ENCODE results near the gene MESD. TPM values are rescaled to one million over a fixed set of nuclear protein-coding genes. Genes with fewer than 3 reads are reported as not detected.
A peak's percentile ranks its signal among the peaks of the same experiment; 100 is the strongest.

MESD gene
- total RNA-seq, 1 experiment from 2014 or later = 47.3 TPM

DNA sequence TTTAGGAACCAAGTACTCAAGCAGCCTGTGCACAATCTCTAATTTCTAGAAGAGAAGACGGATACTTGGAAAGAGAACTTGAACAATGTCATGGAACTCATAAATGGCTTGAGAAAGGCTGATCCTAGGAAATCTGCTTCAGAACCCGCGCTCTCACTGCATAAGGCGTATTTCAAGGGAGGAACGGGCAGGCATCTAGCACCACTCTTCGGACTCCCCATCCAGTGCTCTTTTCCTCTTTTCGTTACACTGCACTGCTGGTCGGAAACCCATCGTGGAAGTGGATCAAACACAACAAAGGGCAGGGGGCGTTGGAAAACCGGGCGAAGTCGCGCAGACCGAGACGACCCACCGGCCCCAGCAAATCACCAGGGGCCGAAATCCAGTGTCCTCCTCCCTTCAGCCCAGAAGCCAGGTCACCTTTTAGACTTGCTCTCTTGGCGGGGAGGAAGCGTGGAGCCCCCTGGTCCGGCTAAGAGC lies 10.6 kb upstream of the MESD start:
- peaks cover 60% of the 10 kb centered on the region for H3K36me3 Mint-ChIP-seq (ENCODE audit: insufficient read depth, unreplicated experiment)
- peaks cover 32% of the 10 kb centered on the region for H3K4me1 Mint-ChIP-seq (ENCODE audit: low read depth, unreplicated experiment)
- BruUV-seq (replicated peaks) = TSS peak; percentile 88
- no peak for DNase-seq
- H3K27ac Mint-ChIP-seq (ENCODE audit: unreplicated experiment) = peak overlapping the region; percentile 98
- TF ChIP-seq, protein P1, sequence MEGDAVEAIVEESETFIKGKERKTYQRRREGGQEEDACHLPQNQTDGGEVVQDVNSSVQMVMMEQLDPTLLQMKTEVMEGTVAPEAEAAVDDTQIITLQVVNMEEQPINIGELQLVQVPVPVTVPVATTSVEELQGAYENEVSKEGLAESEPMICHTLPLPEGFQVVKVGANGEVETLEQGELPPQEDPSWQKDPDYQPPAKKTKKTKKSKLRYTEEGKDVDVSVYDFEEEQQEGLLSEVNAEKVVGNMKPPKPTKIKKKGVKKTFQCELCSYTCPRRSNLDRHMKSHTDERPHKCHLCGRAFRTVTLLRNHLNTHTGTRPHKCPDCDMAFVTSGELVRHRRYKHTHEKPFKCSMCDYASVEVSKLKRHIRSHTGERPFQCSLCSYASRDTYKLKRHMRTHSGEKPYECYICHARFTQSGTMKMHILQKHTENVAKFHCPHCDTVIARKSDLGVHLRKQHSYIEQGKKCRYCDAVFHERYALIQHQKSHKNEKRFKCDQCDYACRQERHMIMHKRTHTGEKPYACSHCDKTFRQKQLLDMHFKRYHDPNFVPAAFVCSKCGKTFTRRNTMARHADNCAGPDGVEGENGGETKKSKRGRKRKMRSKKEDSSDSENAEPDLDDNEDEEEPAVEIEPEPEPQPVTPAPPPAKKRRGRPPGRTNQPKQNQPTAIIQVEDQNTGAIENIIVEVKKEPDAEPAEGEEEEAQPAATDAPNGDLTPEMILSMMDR (IDR thresholded peaks at IDR 0.05; ENCODE audit: unreplicated experiment) = no peak
- no peaks in the 10 kb centered on the region for H3K27me3 Mint-ChIP-seq (ENCODE audit: unreplicated experiment)
- H3K4me3 Mint-ChIP-seq (ENCODE audit: low read depth, unreplicated experiment) = peak overlapping the region; percentile 93
- intact Hi-C loops (cut with micrococcal nuclease; ENCODE audit: unreplicated experiment) = loop anchor here (5.0 kb wide), 1 partner anchor 267 kb away; no protein-coding TSS in a partner anchor
- H3K9me3 Mint-ChIP-seq (ENCODE audit: low read depth, unreplicated experiment) = no peaks in the 10 kb centered on the region
- CTCF ChIA-PET = interaction anchor here (0.6 kb wide), 1 partner anchor 47 kb away, joined by 4 read pairs; no protein-coding TSS in a partner anchor

- peak overlapping the region; percentile 98 for H3K27ac Mint-ChIP-seq (ENCODE audit: unreplicated experiment)
- intact Hi-C loops (cut with micrococcal nuclease; ENCODE audit: unreplicated experiment) = loop anchor here (5.0 kb wide), 3 partner anchors 108 to 268 kb away; no protein-coding TSS in a partner anchor
- BruUV-seq (replicated peaks) = no TSS peak
- CTCF ChIA-PET = no interaction called here
- peaks cover 31% of the 10 kb centered on the region for H3K4me1 Mint-ChIP-seq (ENCODE audit: low read depth, unreplicated experiment)
- DNase-seq = peak; percentile 80
- TF ChIP-seq, protein P1 (IDR thresholded peaks at IDR 0.05; ENCODE audit: unreplicated experiment) = no peak
- no peaks in the 10 kb centered on the region for H3K9me3 Mint-ChIP-seq (ENCODE audit: low read depth, unreplicated experiment)
- H3K27me3 Mint-ChIP-seq (ENCODE audit: unreplicated experiment) = no peaks in the 10 kb centered on the region
- H3K36me3 Mint-ChIP-seq (ENCODE audit: insufficient read depth, unreplicated experiment) = peaks cover 54% of the 10 kb centered on the region
- peak overlapping the region; percentile 93 for H3K4me3 Mint-ChIP-seq (ENCODE audit: low read depth, unreplicated experiment)
Observed at GRCh38 chr15:80999623-81000036, 10.0 kb upstream of the MESD start.

DNA sequence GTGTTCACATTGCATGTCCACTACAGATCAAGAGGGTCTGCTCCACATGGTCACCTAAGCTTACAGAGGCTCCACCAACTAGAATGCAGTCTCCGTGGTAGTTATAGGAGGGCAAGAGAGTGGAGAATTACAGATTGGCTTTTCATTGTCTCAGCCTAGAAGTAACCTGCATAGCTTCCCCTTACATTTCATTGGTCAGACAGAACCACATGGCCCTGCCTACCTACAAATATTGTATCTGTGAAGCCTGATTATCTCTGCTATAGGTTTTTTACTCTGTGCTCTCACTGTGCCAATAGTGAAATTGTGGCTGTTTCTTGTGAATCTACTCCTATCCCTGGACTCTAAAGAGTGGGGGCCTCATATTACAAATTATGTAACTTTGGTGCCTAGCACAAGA lies 8.6 kb upstream of the MESD start:
- H3K27me3 Mint-ChIP-seq (ENCODE audit: unreplicated experiment) = no peaks in the 10 kb centered on the region
- H3K9me3 Mint-ChIP-seq (ENCODE audit: low read depth, unreplicated experiment) = no peaks in the 10 kb centered on the region
- intact Hi-C loops (cut with micrococcal nuclease; ENCODE audit: unreplicated experiment) = loop anchor here (5.0 kb wide), 2 partner anchors 109 to 259 kb away; no protein-coding TSS in a partner anchor
- H3K36me3 Mint-ChIP-seq (ENCODE audit: insufficient read depth, unreplicated experiment) = peaks cover 42% of the 10 kb centered on the region
- peak; percentile 13 for DNase-seq
- CTCF ChIA-PET = interaction anchor here (1.0 kb wide), 1 partner anchor 268 kb away, joined by 3 read pairs; no protein-coding TSS in a partner anchor
- peaks cover 17% of the 10 kb centered on the region for H3K4me1 Mint-ChIP-seq (ENCODE audit: low read depth, unreplicated experiment)
- no TSS peak for BruUV-seq (replicated peaks)
- peak overlapping the region; percentile 93 for H3K4me3 Mint-ChIP-seq (ENCODE audit: low read depth, unreplicated experiment)
- TF ChIP-seq, protein P1 (IDR thresholded peaks at IDR 0.05; ENCODE audit: unreplicated experiment) = no peak
- peak overlapping the region; percentile 48 for H3K27ac Mint-ChIP-seq (ENCODE audit: unreplicated experiment)

DNA sequence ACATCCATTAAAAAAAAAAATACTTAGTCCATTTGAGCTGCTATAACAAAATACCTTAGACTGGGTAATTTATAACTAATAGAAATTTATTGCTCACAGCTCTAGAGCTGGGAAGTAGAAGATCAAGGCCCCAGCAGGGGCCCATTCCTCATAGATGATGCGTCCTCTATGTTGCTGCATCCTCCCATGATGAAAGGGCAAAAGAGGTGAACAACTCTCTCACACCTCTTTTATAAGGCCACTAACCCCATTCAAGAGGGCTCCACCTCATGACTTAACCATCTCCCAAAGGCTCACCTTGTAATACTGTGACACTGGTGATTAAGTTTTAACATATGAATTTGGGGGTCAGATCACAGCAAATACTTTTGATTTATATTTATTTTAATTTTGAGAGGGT lies 8.1 kb upstream of the MESD start:
- TF ChIP-seq, protein P1 (IDR thresholded peaks at IDR 0.05; ENCODE audit: unreplicated experiment) = no peak
- CTCF ChIA-PET = interaction anchor here (0.6 to 1.0 kb wide), 2 partner anchors 9 to 268 kb away, joined by 3 to 4 read pairs; no protein-coding TSS in a partner anchor
- intact Hi-C loops (cut with micrococcal nuclease; ENCODE audit: unreplicated experiment) = loop anchor here (5.0 kb wide), 2 partner anchors 110 to 260 kb away; no protein-coding TSS in a partner anchor
- Mint-ChIP-seq H3K27ac (ENCODE audit: unreplicated experiment) (no peak overlapping the region), H3K4me1 (ENCODE audit: low read depth, unreplicated experiment) (peaks cover 16% of the 10 kb centered on the region), H3K9me3 (ENCODE audit: low read depth, unreplicated experiment) (no peaks in the 10 kb centered on the region), H3K36me3 (ENCODE audit: insufficient read depth, unreplicated experiment) (peaks cover 36% of the 10 kb centered on the region), H3K27me3 (ENCODE audit: unreplicated experiment) (no peaks in the 10 kb centered on the region), H3K4me3 (ENCODE audit: low read depth, unreplicated experiment) (no peak overlapping the region)
- DNase-seq = no peak
- BruUV-seq (replicated peaks) = no TSS peak

All from Calu3 (cell line).